ENCODE results near the gene MUC3A.

DNA sequence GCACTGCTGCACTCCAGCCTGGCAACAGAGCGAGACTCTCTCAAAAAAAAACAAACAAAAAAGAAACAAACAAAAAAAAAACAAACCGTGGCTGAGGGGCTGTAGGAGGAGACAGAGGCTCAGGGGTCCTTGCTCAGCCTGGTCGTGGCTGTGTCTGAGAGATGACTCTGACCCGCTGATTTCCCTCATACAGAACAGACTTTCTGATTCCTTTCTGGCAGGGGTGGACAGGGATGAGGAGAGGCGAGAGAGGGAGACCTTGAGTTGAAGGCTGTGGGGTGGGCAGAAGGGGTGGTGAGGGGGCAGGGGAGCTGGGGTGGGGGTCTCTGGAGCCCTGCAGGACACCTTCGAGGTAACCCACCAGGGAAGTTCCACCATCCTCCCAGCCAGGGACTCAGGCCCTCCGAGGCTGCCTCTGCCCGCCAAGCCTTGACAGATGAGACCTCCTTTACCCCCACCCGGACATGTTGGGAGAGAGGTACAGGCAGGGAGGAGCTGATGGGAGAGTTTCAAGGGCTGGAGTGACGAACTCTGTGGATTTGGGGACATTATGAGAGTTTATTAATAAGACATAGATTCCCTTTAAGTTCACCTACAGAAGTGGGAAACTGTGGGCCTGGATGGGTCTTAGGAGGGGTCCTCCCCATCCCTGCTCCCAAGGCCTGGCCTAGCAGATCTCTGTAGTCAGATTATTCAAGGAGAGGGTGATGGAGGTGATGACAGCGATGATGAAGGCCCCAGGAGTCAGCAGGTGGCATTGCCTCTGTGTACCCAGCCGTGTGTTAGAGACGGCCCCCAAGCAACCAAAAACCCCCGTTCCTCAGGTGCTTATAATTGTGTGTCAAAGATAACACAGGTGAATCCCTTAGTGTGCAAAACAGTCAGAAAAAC lies 22.0 kb downstream of the MUC3A start:
- TF ChIP-seq POLR2AphosphoS5 (IDR thresholded peaks at IDR 0.05) (no peak), POLR2A (IDR thresholded peaks at IDR 0.05) (no peak), EP300 (IDR thresholded peaks at IDR 0.05; ENCODE audit: low read depth) (no peak)
- TF ChIP-seq, protein P1, sequence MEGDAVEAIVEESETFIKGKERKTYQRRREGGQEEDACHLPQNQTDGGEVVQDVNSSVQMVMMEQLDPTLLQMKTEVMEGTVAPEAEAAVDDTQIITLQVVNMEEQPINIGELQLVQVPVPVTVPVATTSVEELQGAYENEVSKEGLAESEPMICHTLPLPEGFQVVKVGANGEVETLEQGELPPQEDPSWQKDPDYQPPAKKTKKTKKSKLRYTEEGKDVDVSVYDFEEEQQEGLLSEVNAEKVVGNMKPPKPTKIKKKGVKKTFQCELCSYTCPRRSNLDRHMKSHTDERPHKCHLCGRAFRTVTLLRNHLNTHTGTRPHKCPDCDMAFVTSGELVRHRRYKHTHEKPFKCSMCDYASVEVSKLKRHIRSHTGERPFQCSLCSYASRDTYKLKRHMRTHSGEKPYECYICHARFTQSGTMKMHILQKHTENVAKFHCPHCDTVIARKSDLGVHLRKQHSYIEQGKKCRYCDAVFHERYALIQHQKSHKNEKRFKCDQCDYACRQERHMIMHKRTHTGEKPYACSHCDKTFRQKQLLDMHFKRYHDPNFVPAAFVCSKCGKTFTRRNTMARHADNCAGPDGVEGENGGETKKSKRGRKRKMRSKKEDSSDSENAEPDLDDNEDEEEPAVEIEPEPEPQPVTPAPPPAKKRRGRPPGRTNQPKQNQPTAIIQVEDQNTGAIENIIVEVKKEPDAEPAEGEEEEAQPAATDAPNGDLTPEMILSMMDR (IDR thresholded peaks at IDR 0.05): no peak

All from transverse colon (tissue), 4 donors.